PC-3 (cell line): ENCODE data around the gene GNL2. TPM values are rescaled to one million over a fixed set of nuclear protein-coding genes. Genes with fewer than 3 reads are reported as not detected.

Source experiments
- ATAC-seq: fragments of 200-7000 bp; cut with Tn5 transposase; 2 replicates; pipeline ENCODE4 v1.9.1; 2020; ENCODE audit warnings: mild to moderate bottlenecking, moderate library complexity
- BruUV-seq: library from RNA; stranded (reverse); fragments of 400-500 nt; replicated peaks from 2 replicates; lab custom pipeline; 2021; lab: Mats Ljungman, UMichigan
- CTCF ChIA-PET: fragments of 300-600 bp; sonication (Branson Sonifier 250); formaldehyde crosslinking; loops from one replicate; lab custom pipeline; 2022; ENCODE audit warnings: antibody characterized with exemption; lab: Charles Lee
- POLR2A ChIA-PET: fragments of 300-600 bp; sonication (Branson Sonifier 250); formaldehyde crosslinking; loops from one replicate; lab custom pipeline; 2022; ENCODE audit warnings: antibody characterized with exemption; ENCODE audit not compliant: unreplicated experiment; lab: Charles Lee
- DNase-seq: peaks from one replicate; pipeline ENCODE4 v3.0.0-alpha.2; 2015
- H2AFZ ChIP-seq: fragments of 300-600 bp; sonication (generic); 2 replicates; pipeline ENCODE4 v1.6.0; 2016; ENCODE audit warnings: antibody characterized with exemption, low read length
- H3F3A ChIP-seq: fragments of 300-600 bp; sonication (generic); one replicate; pipeline ENCODE4 v1.6.0; 2017; ENCODE audit warnings: antibody characterized with exemption, low read length, control low read depth, mild to moderate bottlenecking; ENCODE audit not compliant: unreplicated experiment
- H3K27ac ChIP-seq: fragments of 300-600 bp; sonication (generic); 2 replicates; pipeline ENCODE4 v1.5.1; 2016; ENCODE audit warnings: mild to moderate bottlenecking, low read length
- H3K27me3 ChIP-seq: fragments of 300-600 bp; sonication (generic); 2 replicates; pipeline ENCODE4 v1.6.1; 2016; ENCODE audit warnings: low read length, mixed read lengths
- H3K36me3 ChIP-seq: fragments of 300-600 bp; sonication (generic); 2 replicates; pipeline ENCODE4 v1.6.1; 2016; ENCODE audit warnings: low read depth, mixed run types, low read length, mixed read lengths
- H3K4me1 ChIP-seq: fragments of 300-600 bp; sonication (generic); 2 replicates; pipeline ENCODE4 v1.5.1; 2016; ENCODE audit warnings: low read length; ENCODE audit not compliant: insufficient read depth
- H3K4me2 ChIP-seq: fragments of 300-600 bp; sonication (generic); 2 replicates; pipeline ENCODE4 v1.6.0; 2016; ENCODE audit warnings: low read length
- H3K4me3 ChIP-seq: fragments of 300-600 bp; sonication (generic); 2 replicates; pipeline ENCODE4 v1.5.1; 2016; ENCODE audit warnings: mild to moderate bottlenecking, low read length, mixed read lengths
- H3K79me2 ChIP-seq: fragments of 300-600 bp; sonication (generic); 2 replicates; pipeline ENCODE4 v1.6.1; 2017; ENCODE audit warnings: low read length, mixed read lengths
- H3K9ac ChIP-seq: fragments of 300-600 bp; sonication (generic); 2 replicates; pipeline ENCODE4 v1.6.0; 2016; ENCODE audit warnings: mild to moderate bottlenecking, low read length
- H3K9me2 ChIP-seq: fragments of 300-600 bp; sonication (generic); replicated peaks from 2 replicates; pipeline ENCODE4 v1.6.1; 2016; ENCODE audit warnings: mixed run types, low read length, mixed read lengths
- H3K9me3 ChIP-seq: fragments of 300-600 bp; sonication (generic); 2 replicates; pipeline ENCODE4 v1.6.1; 2016; ENCODE audit warnings: low read length, mixed read lengths
- H4K20me1 ChIP-seq: fragments of 300-600 bp; sonication (generic); 2 replicates; pipeline ENCODE4 v1.6.1; 2016; ENCODE audit warnings: low read length, mixed read lengths
- CTCF ChIP-seq: fragments of 300-600 bp; sonication (generic); conservative IDR thresholded peaks from 2 replicates; pipeline ENCODE4 v1.5.1; 2017; ENCODE audit warnings: antibody characterized with exemption, low read depth, mild to moderate bottlenecking, low read length
- EZH2 ChIP-seq: fragments of 300-600 bp; sonication (generic); IDR thresholded peaks from one replicate; pipeline ENCODE4 v1.6.1; 2017; ENCODE audit warnings: antibody characterized with exemption, mild to moderate bottlenecking, low read length; ENCODE audit not compliant: unreplicated experiment
- EZH2phosphoT487 ChIP-seq: fragments of 300-600 bp; sonication (generic); IDR thresholded peaks from 2 replicates; pipeline ENCODE4 v1.6.1; 2018; ENCODE audit warnings: mild to moderate bottlenecking, antibody characterized with exemption, low read length, borderline replicate concordance
- intact Hi-C: fragments of 100-400 bp; cut with micrococcal nuclease; formaldehyde crosslinking; loops from 2 replicates; pipeline ENCODE4 v1.9.0; 2023
- total RNA-seq: library from RNA; depleted of rRNA; stranded (reverse); fragments of >200 nt; gene quantifications from 2 replicates; pipeline ENCODE4 v1.2.3, GENCODE V29; 2014

Gene GNL2
- total RNA-seq, 1 experiment from 2014 or later = 93.4 TPM

GRCh38 chr1:37564892-37565291, 30.8 kb downstream of the GNL2 start:
- H3K27me3 ChIP-seq = no peaks in the 10 kb centered on the region

DNA sequence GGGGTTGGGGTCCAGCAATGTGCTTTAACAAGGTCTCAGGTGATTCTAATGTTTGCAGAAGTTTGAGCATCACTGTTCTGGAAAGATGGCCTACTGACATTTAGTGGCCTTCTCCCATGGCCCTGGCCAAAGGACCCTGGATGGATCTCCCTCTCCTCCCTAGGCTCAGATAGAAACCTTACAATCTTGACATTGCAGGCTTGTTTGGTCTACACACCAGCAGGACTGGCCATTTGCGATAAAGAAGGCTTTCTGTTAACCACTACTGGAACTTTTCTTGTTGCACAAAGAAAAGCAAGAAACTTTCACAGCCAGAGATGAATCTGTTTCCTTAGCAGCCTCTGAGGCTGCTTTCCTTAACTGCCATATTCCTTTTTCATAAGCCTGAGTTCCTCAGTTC, 32.8 kb downstream of the GNL2 start:
- no peak overlapping the region for H3K4me3 ChIP-seq
- no peak overlapping the region for H3K4me2 ChIP-seq
- H3K36me3 ChIP-seq = peaks cover 33% of the 10 kb centered on the region
- no peaks in the 10 kb centered on the region for H4K20me1 ChIP-seq
- POLR2A ChIA-PET = no interaction called here
- H3K4me1 ChIP-seq = no peaks in the 10 kb centered on the region
- no peak overlapping the region for H3K9ac ChIP-seq
- DNase-seq = no peak
- ATAC-seq = no peak
- intact Hi-C loops = loop anchor here (1.0 kb wide), 1 partner anchor 119 kb away; no protein-coding TSS in a partner anchor
- H3F3A ChIP-seq = no peaks in the 10 kb centered on the region
- H3K79me2 ChIP-seq = no peaks in the 10 kb centered on the region
- no peak overlapping the region for H2AFZ ChIP-seq
- no peaks in the 10 kb centered on the region for H3K27me3 ChIP-seq
- TF ChIP-seq CTCF (no peak), EZH2 (no peak), EZH2phosphoT487 (no peak)
- H3K9me2 ChIP-seq = no peaks in the 10 kb centered on the region
- CTCF ChIA-PET = no interaction called here
- BruUV-seq = no TSS peak
- H3K27ac ChIP-seq = no peak overlapping the region
- H3K9me3 ChIP-seq = no peaks in the 10 kb centered on the region

More at GRCh38 chr1:37564892-37565291, 30.8 kb downstream of the GNL2 start:
- ATAC-seq = peak; percentile 44
- ChIA-PET POLR2A (no interaction called here), CTCF (interaction anchor here (0.5 to 0.7 kb wide), 2 partner anchors 90 to 291 kb away, joined by 4 to 8 read pairs; no protein-coding TSS in a partner anchor)
- Histone ChIP-seq H3K4me2 (no peak overlapping the region), H3K79me2 (no peaks in the 10 kb centered on the region), H3K36me3 (peaks cover 50% of the 10 kb centered on the region), H3K27ac (no peak overlapping the region), H4K20me1 (no peaks in the 10 kb centered on the region), H3F3A (no peaks in the 10 kb centered on the region), H3K9ac (no peak overlapping the region), H3K9me2 (no peaks in the 10 kb centered on the region), H2AFZ (no peak overlapping the region), H3K4me1 (no peaks in the 10 kb centered on the region), H3K9me3 (no peaks in the 10 kb centered on the region), H3K4me3 (no peak overlapping the region)
- intact Hi-C loops = no loop called here
- DNase-seq = no peak
- TF ChIP-seq EZH2 = no peak
- BruUV-seq = no TSS peak

DNA sequence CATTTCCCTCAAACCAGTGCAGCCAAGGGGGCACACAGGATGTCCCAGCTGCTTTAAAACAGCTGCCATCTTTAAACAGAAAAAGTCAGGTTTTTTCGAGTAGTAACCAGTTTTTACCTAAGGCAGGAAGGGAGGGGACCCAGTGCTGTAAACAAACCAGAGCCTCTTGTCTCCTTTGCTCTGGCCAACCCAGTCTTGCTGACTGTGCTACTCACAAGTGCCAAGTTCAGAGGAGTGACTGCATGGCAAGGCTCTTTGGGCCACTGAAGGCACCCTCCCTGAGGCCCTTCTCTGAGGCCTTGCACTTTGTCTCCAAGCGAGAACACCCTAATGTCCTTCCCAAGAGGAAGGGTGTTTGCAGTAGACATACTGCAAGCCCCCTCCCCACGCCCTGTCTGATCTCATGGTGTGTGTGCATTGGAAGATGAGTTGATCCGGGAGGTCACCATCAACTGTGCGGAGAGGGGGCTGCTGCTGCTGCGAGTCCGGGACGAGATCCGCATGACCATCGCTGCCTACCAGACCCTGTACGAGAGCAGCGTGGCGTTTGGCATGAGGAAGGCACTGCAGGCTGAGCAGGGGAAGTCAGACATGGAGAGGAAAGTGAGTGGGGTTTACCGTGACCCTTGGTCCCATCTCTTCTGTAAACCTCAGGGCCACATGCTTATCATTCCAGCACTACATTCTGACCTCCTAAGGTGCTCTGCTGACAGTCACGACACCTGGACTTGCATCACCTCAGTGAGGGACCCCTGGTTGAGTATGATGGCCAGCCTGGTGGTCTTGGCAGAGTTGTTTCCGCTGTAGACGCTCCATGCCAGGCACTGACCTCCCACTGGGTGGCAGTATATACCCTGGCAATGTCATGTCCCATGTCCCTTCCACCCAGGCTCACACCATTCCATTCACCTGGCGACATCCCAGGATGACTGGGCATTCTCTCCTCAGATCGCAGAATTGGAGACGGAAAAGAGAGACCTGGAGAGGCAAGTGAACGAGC, 34.3 kb downstream of the GNL2 start:
- DNase-seq = peak; percentile 64

More for the DNA sequence above, 34.3 kb downstream of the GNL2 start:
- no TSS peak for BruUV-seq
- H3K27ac ChIP-seq = no peak overlapping the region
- no peaks in the 10 kb centered on the region for H3K27me3 ChIP-seq
- H3F3A ChIP-seq = no peaks in the 10 kb centered on the region
- no peak overlapping the region for H2AFZ ChIP-seq
- H4K20me1 ChIP-seq = no peaks in the 10 kb centered on the region
- POLR2A ChIA-PET = no interaction called here
- no peaks in the 10 kb centered on the region for H3K79me2 ChIP-seq
- intact Hi-C loops = loop anchor here (1.0 kb wide), 1 partner anchor 121 kb away; no protein-coding TSS in a partner anchor
- H3K4me1 ChIP-seq = peaks cover 2% of the 10 kb centered on the region; the same call in 1 of the 2 replicates
- H3K36me3 ChIP-seq = peaks cover 18% of the 10 kb centered on the region
- CTCF ChIA-PET = no interaction called here
- TF ChIP-seq EZH2 (no peak), CTCF (peak; percentile 85), EZH2phosphoT487 (no peak)
- H3K4me2 ChIP-seq = no peak overlapping the region
- ATAC-seq = peak; percentile 58
- H3K9me3 ChIP-seq = no peaks in the 10 kb centered on the region
- no peak overlapping the region for H3K4me3 ChIP-seq
- no peaks in the 10 kb centered on the region for H3K9me2 ChIP-seq
- no peak overlapping the region for H3K9ac ChIP-seq
